ENCODE measurements around the gene EPDR1.

EPDR1 gene

GRCh38 chr7:37920305-37920848 lies at the start of gene EPDR1:
TSS of gene EPDR1 (plus strand) at chr7:37920640. CDS start at chr7:37920940, 300 bp downstream.
- Histone ChIP-seq H3K27me3 (ENCODE audit: low read depth, low read length) (no peaks in the 10 kb centered on the region), H3K27ac (ENCODE audit: low read length) (no peak within 1 kb of the TSS), H3K4me1 (ENCODE audit: control insufficient read depth in 1 of 2, insufficient read depth in 2 of 2, low read length in 2 of 2) (peaks cover 6 to 35% of the 10 kb centered on the region in 2 donors), H3K36me3 (ENCODE audit: control insufficient read depth in 1 of 2, insufficient read depth in 2 of 2, low read length in 2 of 2) (no peaks in the 10 kb centered on the region), H3K9me3 (ENCODE audit: control insufficient read depth in 1 of 2, low read length in 2 of 2) (peaks cover 0 to 3% of the 10 kb centered on the region in 2 donors), H3K4me3 (ENCODE audit: low read depth in 1 of 2, low read length in 2 of 2) (peak within 1 kb of the TSS; percentile 65 to 88)

GRCh38 chr7:37882086-37882485 lies 38.4 kb upstream of the EPDR1 start:
- H3K9me3 ChIP-seq (ENCODE audit: control insufficient read depth in 1 of 2, low read length in 2 of 2) = no peaks in the 10 kb centered on the region
- H3K4me1 ChIP-seq (ENCODE audit: control insufficient read depth in 1 of 2, insufficient read depth in 2 of 2, low read length in 2 of 2) = no peaks in the 10 kb centered on the region
- H3K36me3 ChIP-seq (ENCODE audit: control insufficient read depth in 1 of 2, insufficient read depth in 2 of 2, low read length in 2 of 2) = no peaks in the 10 kb centered on the region
- no peak overlapping the region for H3K4me3 ChIP-seq (ENCODE audit: low read depth in 1 of 2, low read length in 2 of 2)
- H3K27ac ChIP-seq (ENCODE audit: low read length) = no peak overlapping the region
- H3K27me3 ChIP-seq (ENCODE audit: low read depth, low read length) = no peaks in the 10 kb centered on the region

GRCh38 chr7:37893359-37893758 lies 27.1 kb upstream of the EPDR1 start:
- no peak overlapping the region for H3K27ac ChIP-seq (ENCODE audit: low read length)
- no peaks in the 10 kb centered on the region for H3K9me3 ChIP-seq (ENCODE audit: control insufficient read depth in 1 of 2, low read length in 2 of 2)
- no peaks in the 10 kb centered on the region for H3K36me3 ChIP-seq (ENCODE audit: control insufficient read depth in 1 of 2, insufficient read depth in 2 of 2, low read length in 2 of 2)
- no peaks in the 10 kb centered on the region for H3K4me1 ChIP-seq (ENCODE audit: control insufficient read depth in 1 of 2, insufficient read depth in 2 of 2, low read length in 2 of 2)
- no peaks in the 10 kb centered on the region for H3K27me3 ChIP-seq (ENCODE audit: low read depth, low read length)
- no peak overlapping the region for H3K4me3 ChIP-seq (ENCODE audit: low read depth in 1 of 2, low read length in 2 of 2)

DNA sequence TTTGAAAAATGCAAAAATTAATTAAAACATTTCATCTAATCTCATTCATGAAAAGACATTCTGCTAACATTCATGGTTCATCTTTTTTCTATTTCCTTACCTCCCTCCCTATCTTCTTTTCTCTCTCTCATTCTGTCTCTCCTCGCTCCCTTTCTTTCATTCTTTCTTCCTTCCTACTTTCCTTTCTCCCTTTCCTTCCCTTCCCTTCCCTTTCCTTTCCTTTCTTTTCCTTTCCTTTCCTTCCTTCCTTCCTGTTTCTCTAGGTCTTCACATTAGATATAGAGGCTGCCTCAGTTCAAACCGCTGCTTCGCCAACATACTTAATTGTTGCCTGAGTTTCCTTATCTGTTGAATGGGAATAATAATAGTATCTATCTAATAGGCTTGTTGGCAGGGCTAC lies 25.8 kb upstream of the EPDR1 start:
- Histone ChIP-seq H3K27ac (ENCODE audit: low read length) (no peak overlapping the region), H3K36me3 (ENCODE audit: control insufficient read depth in 1 of 2, insufficient read depth in 2 of 2, low read length in 2 of 2) (no peaks in the 10 kb centered on the region), H3K27me3 (ENCODE audit: low read depth, low read length) (no peaks in the 10 kb centered on the region), H3K4me3 (ENCODE audit: low read depth in 1 of 2, low read length in 2 of 2) (no peak overlapping the region), H3K4me1 (ENCODE audit: control insufficient read depth in 1 of 2, insufficient read depth in 2 of 2, low read length in 2 of 2) (no peaks in the 10 kb centered on the region), H3K9me3 (ENCODE audit: control insufficient read depth in 1 of 2, low read length in 2 of 2) (no peaks in the 10 kb centered on the region)

GRCh38 chr7:37899712-37900247 lies 20.7 kb upstream of the EPDR1 start:
- Histone ChIP-seq H3K4me1 (ENCODE audit: control insufficient read depth in 1 of 2, insufficient read depth in 2 of 2, low read length in 2 of 2) (peaks cover 0 to 14% of the 10 kb centered on the region in 2 donors), H3K36me3 (ENCODE audit: control insufficient read depth in 1 of 2, insufficient read depth in 2 of 2, low read length in 2 of 2) (no peaks in the 10 kb centered on the region), H3K27ac (ENCODE audit: low read length) (no peak overlapping the region), H3K27me3 (ENCODE audit: low read depth, low read length) (no peaks in the 10 kb centered on the region), H3K9me3 (ENCODE audit: control insufficient read depth in 1 of 2, low read length in 2 of 2) (no peaks in the 10 kb centered on the region), H3K4me3 (ENCODE audit: low read depth in 1 of 2, low read length in 2 of 2) (no peak overlapping the region)

- Histone ChIP-seq H3K4me1 (ENCODE audit: control insufficient read depth in 1 of 2, insufficient read depth in 2 of 2, low read length in 2 of 2) (peaks cover 0 to 14% of the 10 kb centered on the region in 2 donors), H3K27me3 (ENCODE audit: low read depth, low read length) (no peaks in the 10 kb centered on the region), H3K27ac (ENCODE audit: low read length) (no peak overlapping the region), H3K9me3 (ENCODE audit: control insufficient read depth in 1 of 2, low read length in 2 of 2) (no peaks in the 10 kb centered on the region), H3K4me3 (ENCODE audit: low read depth in 1 of 2, low read length in 2 of 2) (no peak overlapping the region), H3K36me3 (ENCODE audit: control insufficient read depth in 1 of 2, insufficient read depth in 2 of 2, low read length in 2 of 2) (no peaks in the 10 kb centered on the region)
Observed at GRCh38 chr7:37901236-37901827, 19.1 kb upstream of the EPDR1 start.

DNA sequence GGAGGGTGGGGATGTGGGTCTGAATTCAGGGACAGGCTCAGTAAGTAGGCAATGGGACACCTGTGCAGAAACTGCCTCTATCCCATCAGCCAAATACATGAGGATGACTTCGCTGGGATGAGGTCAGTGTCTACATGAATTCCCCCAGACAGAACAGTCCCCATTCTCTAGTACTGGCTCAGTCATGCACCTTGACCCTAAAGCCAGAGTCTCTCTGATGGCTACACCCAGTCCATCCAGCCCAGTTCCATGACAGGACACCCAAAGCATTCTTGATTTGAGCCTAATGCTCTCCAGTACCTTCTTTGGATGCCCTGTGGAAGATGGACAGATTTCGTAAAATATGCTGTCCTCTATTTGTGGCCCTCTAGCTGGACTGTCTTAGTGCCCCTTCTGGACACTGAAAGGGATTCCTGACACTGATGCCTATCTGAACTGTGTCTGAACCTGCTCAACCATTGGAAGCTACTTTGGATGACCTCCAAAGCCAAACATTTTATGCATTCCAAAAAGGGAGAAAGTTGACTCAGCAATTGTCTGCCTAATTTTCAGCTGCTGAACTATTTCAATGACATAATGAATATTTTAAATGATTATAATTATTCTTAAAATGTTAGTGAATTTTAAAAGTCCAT lies 18.4 kb upstream of the EPDR1 start:
- peaks cover 0 to 14% of the 10 kb centered on the region in 2 donors for H3K4me1 ChIP-seq (ENCODE audit: control insufficient read depth in 1 of 2, insufficient read depth in 2 of 2, low read length in 2 of 2)
- H3K9me3 ChIP-seq (ENCODE audit: control insufficient read depth in 1 of 2, low read length in 2 of 2) = no peaks in the 10 kb centered on the region
- no peaks in the 10 kb centered on the region for H3K27me3 ChIP-seq (ENCODE audit: low read depth, low read length)
- no peak overlapping the region for H3K27ac ChIP-seq (ENCODE audit: low read length)
- H3K36me3 ChIP-seq (ENCODE audit: control insufficient read depth in 1 of 2, insufficient read depth in 2 of 2, low read length in 2 of 2) = no peaks in the 10 kb centered on the region
- H3K4me3 ChIP-seq (ENCODE audit: low read depth in 1 of 2, low read length in 2 of 2) = no peak overlapping the region

- H3K9me3 ChIP-seq (ENCODE audit: control insufficient read depth in 1 of 2, low read length in 2 of 2) = no peaks in the 10 kb centered on the region
- no peaks in the 10 kb centered on the region for H3K4me1 ChIP-seq (ENCODE audit: control insufficient read depth in 1 of 2, insufficient read depth in 2 of 2, low read length in 2 of 2)
- H3K27ac ChIP-seq (ENCODE audit: low read length) = no peak overlapping the region
- H3K4me3 ChIP-seq (ENCODE audit: low read depth in 1 of 2, low read length in 2 of 2) = no peak overlapping the region
- no peaks in the 10 kb centered on the region for H3K36me3 ChIP-seq (ENCODE audit: control insufficient read depth in 1 of 2, insufficient read depth in 2 of 2, low read length in 2 of 2)
- H3K27me3 ChIP-seq (ENCODE audit: low read depth, low read length) = no peaks in the 10 kb centered on the region
Observed at GRCh38 chr7:37908221-37908788, 12.1 kb upstream of the EPDR1 start.

- H3K36me3 ChIP-seq (ENCODE audit: control insufficient read depth in 1 of 2, insufficient read depth in 2 of 2, low read length in 2 of 2) = no peaks in the 10 kb centered on the region
- no peak overlapping the region for H3K4me3 ChIP-seq (ENCODE audit: low read depth in 1 of 2, low read length in 2 of 2)
- no peak overlapping the region for H3K27ac ChIP-seq (ENCODE audit: low read length)
- no peaks in the 10 kb centered on the region for H3K27me3 ChIP-seq (ENCODE audit: low read depth, low read length)
- H3K4me1 ChIP-seq (ENCODE audit: control insufficient read depth in 1 of 2, insufficient read depth in 2 of 2, low read length in 2 of 2) = peaks cover 0 to 20% of the 10 kb centered on the region in 2 donors
- no peaks in the 10 kb centered on the region for H3K9me3 ChIP-seq (ENCODE audit: control insufficient read depth in 1 of 2, low read length in 2 of 2)
Observed at GRCh38 chr7:37912756-37913155, 7.7 kb upstream of the EPDR1 start.

GRCh38 chr7:37915438-37915837 lies 5.0 kb upstream of the EPDR1 start:
- Histone ChIP-seq H3K36me3 (ENCODE audit: control insufficient read depth in 1 of 2, insufficient read depth in 2 of 2, low read length in 2 of 2) (no peaks in the 10 kb centered on the region), H3K27me3 (ENCODE audit: low read depth, low read length) (no peaks in the 10 kb centered on the region), H3K9me3 (ENCODE audit: control insufficient read depth in 1 of 2, low read length in 2 of 2) (no peaks in the 10 kb centered on the region), H3K4me1 (ENCODE audit: control insufficient read depth in 1 of 2, insufficient read depth in 2 of 2, low read length in 2 of 2) (peaks cover 0 to 26% of the 10 kb centered on the region in 2 donors), H3K27ac (ENCODE audit: low read length) (no peak overlapping the region), H3K4me3 (ENCODE audit: low read depth in 1 of 2, low read length in 2 of 2) (peak overlapping the region in 1 of 2 donors; percentile 82)

DNA sequence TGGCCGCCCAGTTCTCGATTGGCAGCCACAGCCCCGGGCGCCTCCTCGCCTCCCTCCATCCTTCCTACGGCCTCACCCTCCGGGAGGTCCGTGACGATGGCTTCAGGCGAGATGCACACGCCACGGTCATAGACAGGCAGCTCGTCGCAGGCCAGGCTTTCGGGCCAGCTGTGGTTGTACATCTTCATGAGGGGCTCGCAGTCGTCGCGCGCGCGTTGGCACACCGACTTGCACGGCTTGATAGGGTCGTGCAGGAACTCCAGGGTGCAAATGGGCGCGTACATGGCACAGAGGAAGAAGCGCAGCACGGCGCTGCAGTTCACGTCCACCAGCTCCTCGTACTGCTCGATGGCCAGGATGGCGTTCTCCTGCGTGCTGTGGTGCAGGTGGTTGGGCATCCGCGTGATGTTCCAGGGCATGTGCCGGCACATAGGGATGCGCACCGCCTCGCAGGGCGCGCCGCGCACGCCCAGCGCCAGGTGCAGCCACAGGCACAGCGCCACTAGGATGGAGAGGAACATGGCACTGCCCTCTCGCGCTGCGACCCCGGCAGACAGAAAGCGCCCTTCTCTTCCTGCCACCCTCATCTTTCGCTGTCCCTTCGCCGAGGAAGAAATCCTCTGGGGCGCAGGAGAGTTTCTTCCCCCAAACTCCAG lies 4.3 kb upstream of the EPDR1 start:
- H3K4me1 ChIP-seq (ENCODE audit: control insufficient read depth in 1 of 2, insufficient read depth in 2 of 2, low read length in 2 of 2) = peaks cover 0 to 33% of the 10 kb centered on the region in 2 donors
- peak overlapping the region; percentile 59 to 82 for H3K4me3 ChIP-seq (ENCODE audit: low read depth in 1 of 2, low read length in 2 of 2)
- H3K9me3 ChIP-seq (ENCODE audit: control insufficient read depth in 1 of 2, low read length in 2 of 2) = no peaks in the 10 kb centered on the region
- no peaks in the 10 kb centered on the region for H3K27me3 ChIP-seq (ENCODE audit: low read depth, low read length)
- no peaks in the 10 kb centered on the region for H3K36me3 ChIP-seq (ENCODE audit: control insufficient read depth in 1 of 2, insufficient read depth in 2 of 2, low read length in 2 of 2)
- no peak overlapping the region for H3K27ac ChIP-seq (ENCODE audit: low read length)
